OCI-LY1 (cell line): ENCODE data around the gene LTB4R.

ENCODE experiments used
- CTCF ChIP-seq: fragments of 200-600 bp; sonication (generic), shearing (Covaris generic); IDR thresholded peaks from 2 replicates; pipeline ENCODE4 v1.5.1; 2017; ENCODE audit warnings: mild to moderate bottlenecking, antibody characterized with exemption, low read length, moderate library complexity, mixed read lengths
- EZH2 ChIP-seq: fragments of 200-600 bp; sonication (generic), shearing (Covaris generic); IDR thresholded peaks from 2 replicates; pipeline ENCODE4 v1.8.0; 2017; ENCODE audit warnings: borderline replicate concordance, mixed run types, mild to moderate bottlenecking, antibody characterized with exemption, low read length, moderate library complexity, mixed read lengths

GRCh38 chr14:24366721-24367513 is 55.6 kb downstream of the LTB4R start:
- TF ChIP-seq CTCF (no peak), EZH2 (no peak)
